Right atrium auricular region (tissue), 2 donors: ENCODE results near the gene PLIN5. TPM values are rescaled to one million over a fixed set of nuclear protein-coding genes. Genes with fewer than 3 reads are reported as not detected.
A peak's percentile ranks its signal among the peaks of the same experiment; 100 is the strongest.

Experiments
- DNase-seq: peaks from one replicate; pipeline ENCODE4 v3.0.0-alpha.2; 2019; ENCODE audit warnings: low spot score
- H3K27ac ChIP-seq, 2 donors: fragments of 200-600 bp; sonication (generic); 1 replicate in 1 of 2; 2 replicates in 1 of 2; pipeline ENCODE4 v1.5.1; 2016 to 2019
- H3K27me3 ChIP-seq, 2 donors: fragments of 200-600 bp; sonication (generic); one replicate each; pipeline versions ENCODE4 v1.5.1 to v1.6.0; 2017 to 2019
- H3K36me3 ChIP-seq: fragments of 200-600 bp; sonication (generic); one replicate; pipeline ENCODE4 v1.5.1; 2016
- H3K4me1 ChIP-seq, 2 donors: fragments of 200-600 bp; sonication (generic); one replicate each; pipeline versions ENCODE4 v1.5.1 to v1.6.0; 2017 to 2019
- H3K4me3 ChIP-seq, 2 donors: fragments of 200-600 bp; sonication (generic); 1 replicate in 1 of 2; 2 replicates in 1 of 2; pipeline ENCODE4 v1.5.1; 2017 to 2019; ENCODE audit warnings: mild to moderate bottlenecking in 1 of 2, moderate library complexity in 1 of 2
- H3K9me3 ChIP-seq, 2 donors: fragments of 200-600 bp; sonication (generic); one replicate each; pipeline ENCODE4 v1.5.1; 2019
- total RNA-seq, 2 donors: library from RNA; depleted of rRNA; stranded (reverse); fragments of >200 nt; gene quantifications; one replicate each; pipeline ENCODE4 v1.1.0, GENCODE V29; 2016
- TF ChIP-seq, protein P1 (sequence below), 2 donors: fragments of 200-600 bp; sonication (generic); IDR thresholded peaks; one replicate each; pipeline ENCODE4 v1.5.1; 2019; ENCODE audit warnings: antibody characterized with exemption in 2 of 2

PLIN5 gene
- total RNA-seq, 2 donors from 2014 or later: 21.4 to 43.6 TPM

DNA sequence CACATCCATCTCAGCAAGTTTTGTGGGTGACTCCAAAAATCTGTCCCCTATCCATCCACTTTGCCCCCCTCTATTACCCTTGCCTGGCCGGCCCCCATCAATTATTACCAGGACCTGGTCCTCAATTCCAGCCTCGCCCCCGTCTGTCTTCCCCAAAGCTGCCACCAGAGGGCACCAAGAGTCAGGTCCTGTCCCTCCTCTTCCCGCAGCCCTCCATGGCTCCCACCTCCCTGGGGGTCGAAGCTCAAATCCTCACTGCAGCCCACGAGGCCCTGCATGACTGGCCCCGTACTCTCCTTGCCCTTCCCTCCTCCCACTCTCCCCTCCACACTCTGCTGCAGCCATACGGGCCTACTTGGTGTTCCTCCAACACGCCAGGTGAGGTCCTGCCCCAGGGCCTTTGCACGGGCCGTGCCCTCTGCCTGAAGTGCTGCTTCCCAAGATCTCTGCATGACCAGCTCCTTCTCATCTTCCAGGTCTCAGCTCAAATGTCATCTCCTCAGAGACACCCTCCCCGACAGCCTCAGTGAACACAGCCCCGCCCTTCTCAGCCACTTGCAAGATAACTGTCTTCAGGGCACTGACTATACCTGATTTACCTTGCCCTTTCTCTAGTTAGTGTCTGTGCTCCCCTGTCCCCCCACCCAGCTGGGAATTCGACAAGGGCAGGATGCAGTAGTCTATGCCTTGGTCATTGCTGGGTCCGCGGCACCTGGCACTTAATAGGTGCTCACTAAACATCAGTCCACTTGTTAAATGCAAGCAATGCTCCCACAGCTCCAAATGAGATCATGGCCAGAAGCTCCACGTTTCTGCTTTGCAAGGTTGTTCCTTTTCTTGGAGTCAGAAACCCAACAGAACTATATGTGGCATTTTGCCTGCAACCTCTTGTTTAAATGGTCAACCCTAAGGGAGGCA lies 41.3 kb upstream of the PLIN5 start:
- no peak overlapping the region for H3K4me3 ChIP-seq
- H3K36me3 ChIP-seq: no peaks in the 10 kb centered on the region
- H3K4me1 ChIP-seq: peaks cover 0 to 29% of the 10 kb centered on the region in 2 donors
- peaks cover 0 to 8% of the 10 kb centered on the region in 2 donors for H3K27me3 ChIP-seq
- no peaks in the 10 kb centered on the region for H3K9me3 ChIP-seq
- TF ChIP-seq, protein P1, sequence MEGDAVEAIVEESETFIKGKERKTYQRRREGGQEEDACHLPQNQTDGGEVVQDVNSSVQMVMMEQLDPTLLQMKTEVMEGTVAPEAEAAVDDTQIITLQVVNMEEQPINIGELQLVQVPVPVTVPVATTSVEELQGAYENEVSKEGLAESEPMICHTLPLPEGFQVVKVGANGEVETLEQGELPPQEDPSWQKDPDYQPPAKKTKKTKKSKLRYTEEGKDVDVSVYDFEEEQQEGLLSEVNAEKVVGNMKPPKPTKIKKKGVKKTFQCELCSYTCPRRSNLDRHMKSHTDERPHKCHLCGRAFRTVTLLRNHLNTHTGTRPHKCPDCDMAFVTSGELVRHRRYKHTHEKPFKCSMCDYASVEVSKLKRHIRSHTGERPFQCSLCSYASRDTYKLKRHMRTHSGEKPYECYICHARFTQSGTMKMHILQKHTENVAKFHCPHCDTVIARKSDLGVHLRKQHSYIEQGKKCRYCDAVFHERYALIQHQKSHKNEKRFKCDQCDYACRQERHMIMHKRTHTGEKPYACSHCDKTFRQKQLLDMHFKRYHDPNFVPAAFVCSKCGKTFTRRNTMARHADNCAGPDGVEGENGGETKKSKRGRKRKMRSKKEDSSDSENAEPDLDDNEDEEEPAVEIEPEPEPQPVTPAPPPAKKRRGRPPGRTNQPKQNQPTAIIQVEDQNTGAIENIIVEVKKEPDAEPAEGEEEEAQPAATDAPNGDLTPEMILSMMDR (IDR thresholded peaks at IDR 0.05): peak; percentile 42 to 79
- DNase-seq: no peak
- H3K27ac ChIP-seq: peak overlapping the region; percentile 56 to 62

DNA sequence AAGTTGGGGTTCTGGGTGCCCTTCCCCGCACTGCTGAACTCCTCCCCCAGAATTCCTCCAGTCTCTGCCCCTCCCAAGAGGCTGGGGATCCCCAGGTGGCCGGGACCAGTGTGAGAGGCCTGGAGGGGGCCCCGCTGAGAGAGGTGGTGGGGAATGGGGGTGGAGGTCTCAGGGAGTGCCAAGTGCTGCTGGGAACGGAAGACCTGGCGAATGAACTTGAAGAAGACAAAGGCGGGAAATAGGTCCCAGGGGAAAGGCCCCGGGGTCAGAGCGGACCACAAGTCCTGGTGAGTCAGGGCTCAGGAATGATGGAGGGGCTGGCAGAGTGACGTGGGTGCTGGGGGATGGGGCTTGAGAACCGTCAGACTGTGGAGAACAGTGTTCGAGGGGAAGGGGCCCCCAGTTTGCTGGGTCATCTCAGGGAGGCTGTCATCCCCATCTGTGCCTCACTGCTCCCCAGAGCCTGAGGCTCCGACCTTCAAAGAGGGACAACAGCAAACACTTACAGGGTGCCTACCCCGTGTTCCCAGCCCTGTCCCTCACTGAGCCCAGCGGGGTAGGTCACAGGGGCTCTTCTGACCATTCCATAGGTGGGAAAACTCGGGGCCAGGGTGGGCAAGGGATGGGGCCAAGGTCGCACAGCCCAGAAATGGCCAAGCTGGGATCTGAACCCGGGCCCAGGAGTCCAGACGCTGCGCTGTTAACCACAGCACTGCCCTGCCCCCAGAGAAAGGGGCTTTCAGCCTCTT lies 40.4 kb upstream of the PLIN5 start:
- Histone ChIP-seq H3K36me3 (no peaks in the 10 kb centered on the region), H3K4me1 (peaks cover 0 to 21% of the 10 kb centered on the region in 2 donors), H3K9me3 (no peaks in the 10 kb centered on the region), H3K27ac (peak overlapping the region; percentile 62 to 67), H3K27me3 (peaks cover 0 to 6% of the 10 kb centered on the region in 2 donors), H3K4me3 (no peak overlapping the region)
- TF ChIP-seq, protein P1 (IDR thresholded peaks at IDR 0.05): no peak
- DNase-seq: peak; percentile 71

DNA sequence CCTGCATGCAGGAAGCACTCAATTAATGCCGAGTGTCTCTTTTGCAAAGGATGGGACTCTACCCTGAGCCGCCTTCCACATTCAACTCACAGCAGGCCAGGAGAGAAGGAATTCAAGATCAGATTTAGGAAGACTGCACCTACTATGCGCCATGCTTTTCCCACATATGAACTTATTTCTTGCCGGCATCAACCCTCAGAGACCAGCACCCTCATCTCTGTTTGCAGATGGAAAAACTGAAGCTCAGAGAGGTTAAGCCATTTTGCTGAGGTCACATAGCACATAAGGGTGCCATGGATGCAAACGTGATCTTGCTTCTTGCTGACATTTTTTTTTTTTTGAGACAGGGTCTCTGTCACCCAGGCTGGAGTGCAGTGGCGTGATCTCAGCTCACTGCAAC lies 38.7 kb upstream of the PLIN5 start:
- Histone ChIP-seq H3K36me3 (no peaks in the 10 kb centered on the region), H3K4me1 (peaks cover 0 to 19% of the 10 kb centered on the region in 2 donors), H3K9me3 (no peaks in the 10 kb centered on the region), H3K27ac (no peak overlapping the region), H3K4me3 (no peak overlapping the region), H3K27me3 (no peaks in the 10 kb centered on the region)
- no peak for DNase-seq
- TF ChIP-seq, protein P1 (IDR thresholded peaks at IDR 0.05): no peak

DNA sequence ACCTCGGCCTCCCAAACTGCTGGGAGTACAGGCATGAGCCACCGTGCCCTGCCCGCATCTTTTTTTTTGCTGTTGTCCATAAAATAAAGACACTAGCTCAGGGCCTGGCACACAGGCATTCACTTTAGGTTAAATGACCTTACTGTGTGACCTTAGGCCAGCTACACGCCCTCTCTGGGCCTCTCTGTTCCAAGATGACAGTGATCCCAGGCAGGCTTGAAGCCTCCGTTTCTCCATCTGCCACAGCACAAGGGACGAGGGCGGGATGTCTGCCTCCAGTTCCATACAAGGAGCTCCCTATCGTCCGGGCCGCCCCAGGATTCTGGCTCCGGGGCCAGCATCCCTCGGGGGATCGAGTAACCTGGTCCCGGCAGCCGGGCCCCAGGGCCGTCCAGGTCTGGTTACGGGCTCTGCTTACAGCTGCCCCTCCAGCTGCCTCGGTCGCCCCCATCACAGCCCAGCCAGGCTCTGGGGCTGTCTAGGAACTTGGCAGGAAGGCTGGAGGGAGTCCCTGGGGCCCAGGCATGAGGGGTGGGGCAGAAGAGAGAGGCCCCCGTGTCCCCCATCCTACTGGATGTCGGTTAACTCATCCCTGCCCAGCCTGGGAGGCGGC lies 36.4 kb upstream of the PLIN5 start:
- H3K4me3 ChIP-seq: no peak overlapping the region
- H3K27me3 ChIP-seq: no peaks in the 10 kb centered on the region
- H3K9me3 ChIP-seq: no peaks in the 10 kb centered on the region
- H3K36me3 ChIP-seq: no peaks in the 10 kb centered on the region
- TF ChIP-seq, protein P1 (IDR thresholded peaks at IDR 0.05): no peak
- H3K4me1 ChIP-seq: peaks cover 0 to 26% of the 10 kb centered on the region in 2 donors
- H3K27ac ChIP-seq: no peak overlapping the region
- no peak for DNase-seq

DNA sequence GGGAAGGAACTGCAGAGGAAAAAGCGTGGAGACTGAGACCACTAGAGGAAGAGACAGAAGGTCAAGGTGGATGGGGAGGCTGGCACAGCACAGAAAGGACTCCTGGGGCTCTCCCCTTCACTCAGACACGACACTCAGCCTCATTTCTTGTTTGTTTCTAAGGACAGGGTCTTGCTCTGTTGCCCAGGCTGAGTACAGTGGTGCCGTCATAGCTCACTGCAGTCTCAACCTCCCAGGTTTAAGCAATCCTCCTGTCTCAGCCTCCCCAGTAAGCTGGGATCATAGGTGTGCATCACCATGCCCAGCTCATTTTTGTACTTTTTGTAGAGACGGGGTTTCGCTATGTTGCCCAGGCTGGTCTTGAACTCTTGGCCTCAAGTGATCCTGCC lies 35.9 kb upstream of the PLIN5 start:
- Histone ChIP-seq H3K9me3 (no peaks in the 10 kb centered on the region), H3K27ac (no peak overlapping the region), H3K27me3 (no peaks in the 10 kb centered on the region), H3K36me3 (no peaks in the 10 kb centered on the region), H3K4me1 (peaks cover 0 to 26% of the 10 kb centered on the region in 2 donors), H3K4me3 (no peak overlapping the region)
- no peak for DNase-seq
- TF ChIP-seq, protein P1 (IDR thresholded peaks at IDR 0.05): no peak
